Tibial artery (tissue), 4 donors: ENCODE data around the gene MGLL.
A peak's percentile ranks its signal among the peaks of the same experiment; 100 is the strongest.

Experiments
- DNase-seq, 2 donors: peaks; one replicate each; pipeline ENCODE4 v3.0.0-alpha.2; 2019
- H3K27ac ChIP-seq, 2 donors: fragments of 200-600 bp; sonication (generic) in 1 of 2; 1 replicate in 1 of 2; 2 replicates in 1 of 2; pipeline ENCODE4 v1.5.1; 2018 to 2019; ENCODE audit warnings: mild to moderate bottlenecking in 1 of 2
- H3K27me3 ChIP-seq, 2 donors: fragments of 200-600 bp; sonication (generic) in 1 of 2; one replicate each; pipeline versions ENCODE4 v1.5.1 to v1.6.0; 2016 to 2019
- H3K36me3 ChIP-seq, 3 donors: fragments of 200-600 bp; sonication (generic) in 2 of 3; one replicate each; pipeline ENCODE4 v1.5.1; 2016 to 2019; ENCODE audit warnings: mild to moderate bottlenecking in 2 of 3
- H3K4me1 ChIP-seq, 4 donors: fragments of 200-600 bp; sonication (generic) in 2 of 4; 1 replicate in 3 of 4; 2 replicates in 1 of 4; pipeline ENCODE4 v1.5.1; 2016 to 2019
- H3K4me3 ChIP-seq, 2 donors: fragments of 200-600 bp; sonication (generic) in 1 of 2; 1 replicate in 1 of 2; 2 replicates in 1 of 2; pipeline ENCODE4 v1.5.1; 2018 to 2019; ENCODE audit warnings: mild to moderate bottlenecking in 2 of 2
- H3K9me3 ChIP-seq, 3 donors: fragments of 200-600 bp; sonication (generic) in 1 of 3; one replicate each; pipeline ENCODE4 v1.5.1; 2016 to 2019
- intact Hi-C: fragments of 100-400 bp; cut with DNase I; formaldehyde crosslinking; loops from one replicate; pipeline ENCODE4 v1.15.0; 2023; ENCODE audit warnings: low total_unique reads
- TF ChIP-seq, protein P1 (sequence below), 2 experiments: fragments of 200-600 bp in 1 of 2; fragments of 450-650 bp in 1 of 2; IDR thresholded peaks; one replicate each; pipeline ENCODE4 v1.5.1; 2017 to 2019; ENCODE audit warnings: antibody characterized with exemption in 2 of 2, mild to moderate bottlenecking in 1 of 2, moderate library complexity in 1 of 2

Gene MGLL

GRCh38 chr3:127743351-127744252 is 78.7 kb downstream of the MGLL start:
- DNase-seq = no peak
- Histone ChIP-seq H3K27me3 (no peaks in the 10 kb centered on the region), H3K4me1 (peaks cover 3 to 58% (median 39%) of the 10 kb centered on the region in 4 donors), H3K9me3 (no peaks in the 10 kb centered on the region), H3K27ac (peak overlapping the region in 1 of 2 donors; percentile 90), H3K4me3 (no peak overlapping the region), H3K36me3 (no peaks in the 10 kb centered on the region)
- intact Hi-C loops = no loop called here
- TF ChIP-seq, protein P1, sequence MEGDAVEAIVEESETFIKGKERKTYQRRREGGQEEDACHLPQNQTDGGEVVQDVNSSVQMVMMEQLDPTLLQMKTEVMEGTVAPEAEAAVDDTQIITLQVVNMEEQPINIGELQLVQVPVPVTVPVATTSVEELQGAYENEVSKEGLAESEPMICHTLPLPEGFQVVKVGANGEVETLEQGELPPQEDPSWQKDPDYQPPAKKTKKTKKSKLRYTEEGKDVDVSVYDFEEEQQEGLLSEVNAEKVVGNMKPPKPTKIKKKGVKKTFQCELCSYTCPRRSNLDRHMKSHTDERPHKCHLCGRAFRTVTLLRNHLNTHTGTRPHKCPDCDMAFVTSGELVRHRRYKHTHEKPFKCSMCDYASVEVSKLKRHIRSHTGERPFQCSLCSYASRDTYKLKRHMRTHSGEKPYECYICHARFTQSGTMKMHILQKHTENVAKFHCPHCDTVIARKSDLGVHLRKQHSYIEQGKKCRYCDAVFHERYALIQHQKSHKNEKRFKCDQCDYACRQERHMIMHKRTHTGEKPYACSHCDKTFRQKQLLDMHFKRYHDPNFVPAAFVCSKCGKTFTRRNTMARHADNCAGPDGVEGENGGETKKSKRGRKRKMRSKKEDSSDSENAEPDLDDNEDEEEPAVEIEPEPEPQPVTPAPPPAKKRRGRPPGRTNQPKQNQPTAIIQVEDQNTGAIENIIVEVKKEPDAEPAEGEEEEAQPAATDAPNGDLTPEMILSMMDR (IDR thresholded peaks at IDR 0.05) = no peak

DNA sequence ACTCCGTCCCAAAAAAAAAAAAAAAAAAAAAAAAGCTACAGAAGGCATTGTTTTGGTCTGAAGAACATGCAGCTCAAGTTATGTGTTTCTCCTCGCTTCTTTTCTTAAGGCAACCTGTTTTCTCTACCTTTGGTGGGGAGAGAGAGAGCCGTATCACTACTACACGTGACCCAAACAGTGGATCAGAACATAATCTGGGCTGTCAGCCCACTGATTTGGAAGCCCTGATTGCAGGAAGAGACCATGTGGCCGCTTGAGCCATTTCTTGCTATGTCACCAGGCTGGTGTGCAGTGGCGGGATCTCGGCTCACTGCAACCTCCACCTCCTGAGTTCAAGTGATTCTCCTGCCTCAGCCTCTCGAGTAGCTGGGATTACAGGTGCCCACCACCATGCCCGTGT is 79.7 kb downstream of the MGLL start:
- H3K4me1 ChIP-seq = peaks cover 0 to 57% (median 42%) of the 10 kb centered on the region in 4 donors
- DNase-seq = no peak
- no peaks in the 10 kb centered on the region for H3K27me3 ChIP-seq
- no peak overlapping the region for H3K27ac ChIP-seq
- no peaks in the 10 kb centered on the region for H3K9me3 ChIP-seq
- no peaks in the 10 kb centered on the region for H3K36me3 ChIP-seq
- TF ChIP-seq, protein P1 (IDR thresholded peaks at IDR 0.05) = no peak
- intact Hi-C loops = no loop called here
- H3K4me3 ChIP-seq = no peak overlapping the region

GRCh38 chr3:127741690-127742089 is 80.6 kb downstream of the MGLL start:
- Histone ChIP-seq H3K27ac (no peak overlapping the region), H3K27me3 (no peaks in the 10 kb centered on the region), H3K4me3 (no peak overlapping the region), H3K36me3 (no peaks in the 10 kb centered on the region), H3K4me1 (peaks cover 0 to 48% (median 36%) of the 10 kb centered on the region in 4 donors), H3K9me3 (no peaks in the 10 kb centered on the region)
- TF ChIP-seq, protein P1 (IDR thresholded peaks at IDR 0.05) = no peak
- intact Hi-C loops = no loop called here
- DNase-seq = no peak

DNA sequence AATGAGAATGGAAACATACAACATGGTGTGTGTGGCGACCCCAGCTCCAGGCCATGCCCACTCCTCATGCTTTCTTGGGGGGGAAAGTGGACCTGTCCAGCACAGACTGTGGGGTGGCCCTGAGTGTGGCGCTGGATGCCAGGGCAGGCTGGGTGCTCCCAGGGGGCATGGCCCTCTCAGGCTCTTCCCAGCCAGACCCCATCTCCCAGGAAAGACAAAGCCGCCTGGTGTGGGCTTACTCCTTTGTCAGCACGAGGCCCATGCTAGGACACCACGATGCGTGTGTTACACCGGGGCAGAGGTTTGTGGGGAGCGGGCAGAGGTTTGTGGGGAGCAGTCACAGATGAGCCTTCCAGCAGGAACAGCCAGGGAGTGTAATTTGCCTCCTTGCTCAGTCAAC is 81.1 kb downstream of the MGLL start:
- intact Hi-C loops = no loop called here
- Histone ChIP-seq H3K36me3 (no peaks in the 10 kb centered on the region), H3K27ac (no peak overlapping the region), H3K27me3 (no peaks in the 10 kb centered on the region), H3K4me1 (peaks cover 0 to 48% (median 35%) of the 10 kb centered on the region in 4 donors), H3K4me3 (no peak overlapping the region), H3K9me3 (no peaks in the 10 kb centered on the region)
- DNase-seq = peak in 1 of 2 donors; percentile 60
- TF ChIP-seq, protein P1 (IDR thresholded peaks at IDR 0.05) = no peak

DNA sequence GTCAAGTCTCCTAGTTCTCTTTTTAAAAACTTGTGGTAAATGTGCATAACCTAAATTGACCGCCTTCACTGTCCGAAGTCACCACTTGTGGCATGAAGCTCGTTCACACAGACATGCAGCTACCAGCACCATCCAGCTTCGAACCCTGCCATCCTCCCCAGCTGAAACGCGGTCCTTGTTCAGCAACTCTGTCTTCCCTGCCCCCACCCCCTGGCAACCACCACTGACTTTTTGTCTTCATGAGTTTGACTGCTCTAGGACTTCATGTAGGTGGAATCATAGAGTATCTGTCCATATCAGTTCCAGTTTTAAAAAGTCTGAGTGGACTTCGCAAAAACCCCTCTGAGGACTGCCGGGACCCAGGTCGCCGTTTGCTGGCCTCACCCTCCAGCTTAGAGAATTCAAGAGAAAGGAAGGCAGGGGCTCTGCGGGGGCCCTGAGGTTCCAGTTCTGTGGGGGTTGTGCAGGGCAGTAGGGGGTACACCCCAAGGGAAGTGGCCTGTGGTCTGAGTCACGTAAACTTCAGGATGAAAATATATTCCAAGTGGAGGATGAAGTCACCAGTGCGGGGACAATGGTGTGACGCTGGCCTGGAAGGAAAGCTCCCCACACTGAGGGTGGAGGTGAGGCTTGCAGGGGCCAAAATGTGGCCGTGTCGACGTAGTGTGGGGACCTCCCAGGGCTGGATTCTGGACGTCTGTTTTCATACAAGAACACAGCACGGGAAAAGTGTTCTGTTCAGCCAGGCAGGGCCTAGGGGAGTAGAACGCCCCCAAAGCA is 82.0 kb downstream of the MGLL start:
- peak in 1 of 2 donors; percentile 65 for DNase-seq
- H3K27me3 ChIP-seq = no peaks in the 10 kb centered on the region
- H3K27ac ChIP-seq = peak overlapping the region; percentile 36 to 65
- no peaks in the 10 kb centered on the region for H3K9me3 ChIP-seq
- no peaks in the 10 kb centered on the region for H3K36me3 ChIP-seq
- H3K4me1 ChIP-seq = peaks cover 0 to 57% (median 39%) of the 10 kb centered on the region in 4 donors
- TF ChIP-seq, protein P1 (IDR thresholded peaks at IDR 0.05) = no peak
- intact Hi-C loops = no loop called here
- H3K4me3 ChIP-seq = no peak overlapping the region
